ENCODE measurements around the gene PDE11A. TPM values are rescaled to one million over a fixed set of nuclear protein-coding genes. Genes with fewer than 3 reads are reported as not detected.

Gene PDE11A
- total RNA-seq, 6 experiments from 2014 or later, result 1.2 to 9.4 (median 6.3) TPM

GRCh38 chr2:177754492-177754873 is 318.1 kb downstream of the PDE11A start:
- intact Hi-C loops (cut with DNase I), result no loop called here
- Histone ChIP-seq H3K9me3 (no peaks in the 10 kb centered on the region), H3K27me3 (no peaks in the 10 kb centered on the region), H3K4me3 (no peak overlapping the region), H3K36me3 (no peaks in the 10 kb centered on the region), H3K27ac (no peak overlapping the region), H3K4me1 (no peaks in the 10 kb centered on the region)
- DNase-seq (no peak), ATAC-seq (no peak)
- WGBS (ENCODE audit: insufficient coverage, low coverage, low lambda C conversion rate, missing lambda C conversion rate), result 53% methylated on average over 2 of the region's 4 CpGs
- no peak for TF ChIP-seq CTCF (IDR thresholded peaks at IDR 0.05)
- no peak for TF ChIP-seq POLR2A (IDR thresholded peaks at IDR 0.05)

GRCh38 chr2:177753682-177754491 is 318.7 kb downstream of the PDE11A start:
- Histone ChIP-seq H3K36me3 (no peaks in the 10 kb centered on the region), H3K4me3 (no peak overlapping the region), H3K27ac (no peak overlapping the region), H3K9me3 (no peaks in the 10 kb centered on the region), H3K4me1 (no peaks in the 10 kb centered on the region), H3K27me3 (no peaks in the 10 kb centered on the region)
- ATAC-seq (peak; percentile 41 to 53 (median 46)), DNase-seq (no peak)
- TF ChIP-seq CTCF (IDR thresholded peaks at IDR 0.05), result no peak
- TF ChIP-seq POLR2A (IDR thresholded peaks at IDR 0.05), result no peak
- intact Hi-C loops (cut with DNase I), result no loop called here
- 57% methylated on average over 5 of the region's 5 CpGs for WGBS (ENCODE audit: insufficient coverage, low coverage, low lambda C conversion rate, missing lambda C conversion rate)

GRCh38 chr2:177748360-177748759 is 324.2 kb downstream of the PDE11A start:
- TF ChIP-seq CTCF (IDR thresholded peaks at IDR 0.05), result no peak
- no peak for TF ChIP-seq POLR2A (IDR thresholded peaks at IDR 0.05)
- DNase-seq (no peak), ATAC-seq (no peak)
- Histone ChIP-seq H3K4me3 (no peak overlapping the region), H3K27ac (no peak overlapping the region), H3K4me1 (no peaks in the 10 kb centered on the region), H3K36me3 (no peaks in the 10 kb centered on the region), H3K9me3 (no peaks in the 10 kb centered on the region), H3K27me3 (no peaks in the 10 kb centered on the region)
- 79% methylated on average over 3 of the region's 3 CpGs for WGBS (ENCODE audit: insufficient coverage, low coverage, low lambda C conversion rate, missing lambda C conversion rate)
- intact Hi-C loops (cut with DNase I), result no loop called here

- no peak overlapping the region for H3K4me3 ChIP-seq
- intact Hi-C loops (cut with DNase I), result no loop called here
- TF ChIP-seq CTCF (IDR thresholded peaks at IDR 0.05), result no peak
- TF ChIP-seq POLR2A (IDR thresholded peaks at IDR 0.05), result no peak
- no peak for DNase-seq
- H3K27ac ChIP-seq, result no peak overlapping the region
- H3K36me3 ChIP-seq, result no peaks in the 10 kb centered on the region
- no peaks in the 10 kb centered on the region for H3K4me1 ChIP-seq
- 92% methylated on average over 4 of the region's 4 CpGs for WGBS (ENCODE audit: insufficient coverage, low coverage, low lambda C conversion rate, missing lambda C conversion rate)
- no peak for ATAC-seq
- H3K27me3 ChIP-seq, result no peaks in the 10 kb centered on the region
- no peaks in the 10 kb centered on the region for H3K9me3 ChIP-seq
Observed at GRCh38 chr2:177747384-177747783, 325.2 kb downstream of the PDE11A start.
